IMR-90 (cell line): ENCODE measurements around the gene PINK1. TPM values are rescaled to one million over a fixed set of nuclear protein-coding genes. Genes with fewer than 3 reads are reported as not detected.
A peak's percentile ranks its signal among the peaks of the same experiment; 100 is the strongest.

Experiments
- ATAC-seq: fragments of 200-7000 bp; cut with Tn5 transposase; 2 replicates; pipeline ENCODE4 v1.9.1; 2020; ENCODE audit warnings: low read depth, mild to moderate bottlenecking, moderate library complexity
- BruUV-seq: library from RNA; stranded (reverse); fragments of 400-500 nt; replicated peaks from 2 replicates; lab custom pipeline; 2021; lab: Mats Ljungman, UMichigan
- CTCF ChIA-PET: fragments of 300-600 bp; formaldehyde crosslinking; extraction: SDS; loops from one replicate; lab custom pipeline; 2021; ENCODE audit warnings: antibody characterized with exemption; lab: Yijun Ruan, JAX
- POLR2A ChIA-PET: fragments of 300-600 bp; sonication (Branson Sonifier 250); formaldehyde crosslinking; loops from one replicate; lab custom pipeline; 2022; ENCODE audit warnings: antibody characterized with exemption; ENCODE audit not compliant: unreplicated experiment; lab: Charles Lee
- DNase-seq: peaks from one replicate; pipeline ENCODE4 v3.0.0; 2013
- H2AFZ ChIP-seq: replicated peaks from 2 replicates; pipeline ENCODE3; 2013; ENCODE audit warnings: low read length, mild to moderate bottlenecking; ENCODE audit not compliant: poor library complexity
- H2AK5ac ChIP-seq: 2 replicates; pipeline ENCODE4 v1.6.1; 2013; ENCODE audit warnings: low read depth, low read length, inconsistent platforms
- H2AK9ac ChIP-seq: replicated peaks from 2 replicates; pipeline ENCODE3; 2013; ENCODE audit warnings: mild to moderate bottlenecking, low read depth, low read length, moderate library complexity; ENCODE audit not compliant: poor library complexity
- H2BK120ac ChIP-seq: 2 replicates; pipeline ENCODE4 v1.6.1; 2013; ENCODE audit warnings: low read depth, low read length, inconsistent platforms
- H2BK15ac ChIP-seq: 3 replicates; pipeline ENCODE4 v1.6.1; 2013; ENCODE audit warnings: low read depth, low read length, inconsistent platforms
- H2BK20ac ChIP-seq: 2 replicates; pipeline ENCODE4 v1.6.1; 2013; ENCODE audit warnings: low read depth, mild to moderate bottlenecking, inconsistent platforms, low read length, moderate library complexity
- H2BK5ac ChIP-seq: 2 replicates; pipeline ENCODE4 v1.6.1; 2013; ENCODE audit warnings: mild to moderate bottlenecking, low read depth, low read length, inconsistent platforms; ENCODE audit not compliant: poor library complexity, severe bottlenecking
- H3K14ac ChIP-seq: replicated peaks from 2 replicates; pipeline ENCODE4 v1.6.1; 2013; ENCODE audit warnings: low read depth, low read length, inconsistent platforms
- H3K18ac ChIP-seq: 2 replicates; pipeline ENCODE4 v1.6.1; 2013; ENCODE audit warnings: low read depth, low read length, control low read depth
- H3K23ac ChIP-seq: 2 replicates; pipeline ENCODE4 v1.6.1; 2013; ENCODE audit warnings: low read depth, low read length, inconsistent platforms
- H3K27ac ChIP-seq: 2 replicates; pipeline ENCODE4 v1.5.1; 2013; ENCODE audit warnings: mild to moderate bottlenecking, control low read depth, low read length; ENCODE audit not compliant: insufficient read depth
- H3K27me3 ChIP-seq: 2 replicates; pipeline ENCODE4 v1.6.1; 2013; ENCODE audit warnings: low read length; ENCODE audit not compliant: control insufficient read depth, insufficient read depth
- H3K36me3 ChIP-seq: 2 replicates; pipeline ENCODE4 v1.6.1; 2013; ENCODE audit warnings: low read length, mixed read lengths; ENCODE audit not compliant: control insufficient read depth, insufficient read depth
- H3K4ac ChIP-seq: 2 replicates; pipeline ENCODE4 v1.6.1; 2013; ENCODE audit warnings: low read depth, low read length, inconsistent platforms
- H3K4me1 ChIP-seq: 2 replicates; pipeline ENCODE4 v1.6.1; 2013; ENCODE audit warnings: low read length, mixed read lengths; ENCODE audit not compliant: control insufficient read depth, insufficient read depth
- H3K4me2 ChIP-seq: 2 replicates; pipeline ENCODE4 v1.6.1; 2013; ENCODE audit warnings: low read depth, mild to moderate bottlenecking, control low read depth, low read length, moderate library complexity
- H3K4me3 ChIP-seq: 2 replicates; pipeline ENCODE4 v1.5.1; 2013; ENCODE audit warnings: low read depth, mild to moderate bottlenecking, control low read depth, low read length, moderate library complexity; ENCODE audit not compliant: insufficient read depth
- H3K56ac ChIP-seq: 2 replicates; pipeline ENCODE4 v1.6.1; 2013; ENCODE audit warnings: low read length, inconsistent platforms; ENCODE audit not compliant: insufficient read depth; ENCODE audit errors: extremely low read depth
- H3K79me1 ChIP-seq, 2 experiments: 2 replicates each; pipeline ENCODE4 v1.6.1; 2013; ENCODE audit warnings: low read length in 2 of 2, inconsistent platforms in 1 of 2, low read depth in 1 of 2
- H3K9ac ChIP-seq: 2 replicates; pipeline ENCODE4 v1.6.1; 2013; ENCODE audit warnings: low read depth, low read length, control low read depth
- H3K9me1 ChIP-seq: 2 replicates; pipeline ENCODE4 v1.6.1; 2013; ENCODE audit warnings: low read length, inconsistent platforms; ENCODE audit not compliant: insufficient read depth
- H3K9me3 ChIP-seq: 2 replicates; pipeline ENCODE4 v1.6.1; 2013; ENCODE audit warnings: low read length; ENCODE audit not compliant: control insufficient read depth, insufficient read depth
- H4K20me1 ChIP-seq: 2 replicates; pipeline ENCODE4 v1.6.1; 2013; ENCODE audit warnings: low read length, inconsistent platforms; ENCODE audit not compliant: insufficient read depth
- H4K5ac ChIP-seq: 2 replicates; pipeline ENCODE4 v1.6.1; 2013; ENCODE audit warnings: mild to moderate bottlenecking, low read depth, low read length, control low read depth
- H4K8ac ChIP-seq, 2 experiments: 2 replicates each; pipeline ENCODE4 v1.6.1; 2013; ENCODE audit warnings: low read depth in 2 of 2, low read length in 2 of 2, control low read depth in 1 of 2, inconsistent platforms in 1 of 2
- H4K91ac ChIP-seq: 2 replicates; pipeline ENCODE4 v1.6.1; 2013; ENCODE audit warnings: low read depth, low read length, inconsistent platforms; ENCODE audit not compliant: insufficient read depth
- MAFK ChIP-seq: IDR thresholded peaks from 2 replicates; pipeline ENCODE4 v1.6.1; 2012; ENCODE audit warnings: low read depth, low read length, improper control_type of control experiment
- RAD21 ChIP-seq: IDR thresholded peaks from 2 replicates; pipeline ENCODE4 v1.6.1; 2012; ENCODE audit warnings: low read length, improper control_type of control experiment
- WGBS, 2 experiments: methylation state at CpG; one replicate each; pipeline versions ENCODE4 v1.1.5 to v1.1.7; 2013; ENCODE audit warnings: missing lambda C conversion rate in 2 of 2; ENCODE audit not compliant: insufficient read length in 1 of 2; ENCODE audit errors: extremely low coverage in 2 of 2; 5-methylcytosine and 5-hydroxymethylcytosine counted together
- dilution Hi-C: fragments of 300-500 bp; cut with HindIII; formaldehyde crosslinking; loops from one replicate; pipeline ENCODE4 v1.14.3; 2018; ENCODE audit warnings: low sequenced_read_pairs; ENCODE audit not compliant: unreplicated experiment
- in situ Hi-C: fragments of 300-500 bp; cut with MboI; formaldehyde crosslinking; loops from 3 replicates; pipeline ENCODE4 v1.14.3; 2019; ENCODE audit warnings: low sequenced_read_pairs, inconsistent platforms, mixed read lengths
- intact Hi-C: fragments of 100-400 bp; cut with micrococcal nuclease; formaldehyde crosslinking; loops from 2 replicates; pipeline ENCODE4 v1.10.0; 2022
- polyA plus RNA-seq, 3 experiments: library from polyadenylated mRNA; depleted of rRNA; stranded (reverse); fragments of >200 nt; gene quantifications; 2 replicates each; pipeline ENCODE4 v1.2.3, GENCODE V29; 2012; ENCODE audit warnings: low replicate concordance in 1 of 3
- total RNA-seq: library from RNA; depleted of rRNA; stranded (reverse); fragments of >200 nt; gene quantifications from 2 replicates; pipeline ENCODE4 v1.2.3, GENCODE V29; 2012

The PINK1 gene
- total and polyA plus RNA-seq, 2 of the 4 experiments (the other 2 are of a cell fraction) = 52.9 to 55.2 TPM

- Histone ChIP-seq H3K56ac (no peak overlapping the region), H3K4ac (no peak overlapping the region), H2BK15ac (no peak overlapping the region), H2BK120ac (no peak overlapping the region), H3K4me2 (no peak overlapping the region), H4K8ac (no peak overlapping the region), H4K20me1 (peaks cover 10% of the 10 kb centered on the region; the same call in 1 of the 2 replicates), H2BK5ac (no peak overlapping the region), H4K91ac (no peak overlapping the region), H3K36me3 (no peaks in the 10 kb centered on the region), H4K5ac (no peak overlapping the region), H3K9me1 (peaks cover 11% of the 10 kb centered on the region), H3K23ac (no peak overlapping the region), H3K4me1 (no peaks in the 10 kb centered on the region), H3K18ac (no peak overlapping the region), H2BK20ac (no peak overlapping the region), H3K27me3 (0 out of 2 replicates have a peak, but pooled peaks cover 4% of the 10 kb centered on the region), H3K9me3 (no peaks in the 10 kb centered on the region), H3K14ac (no peak overlapping the region), H3K79me1 (peaks cover 8 to 19% of the 10 kb centered on the region in 2 experiments), H2AK9ac (no peak overlapping the region), H3K27ac (no peak overlapping the region), H2AK5ac (no peak overlapping the region), H3K4me3 (no peak overlapping the region), H3K9ac (no peak overlapping the region), H2AFZ (no peak overlapping the region)
- dilution Hi-C loops (no loop called here), intact Hi-C loops (loop anchor here (1.0 to 5.0 kb wide), 3 partner anchors 61 to 713 kb away; no protein-coding TSS in a partner anchor), in situ Hi-C loops (loop anchor here (25.0 kb wide), 1 partner anchor 418 kb away; no protein-coding TSS in a partner anchor)
- BruUV-seq = no TSS peak
- no CpG with 5 or more reads among the region's 4 CpGs for WGBS, 2 experiments
- DNase-seq (no peak), ATAC-seq (no peak)
- CTCF ChIA-PET = no interaction called here
- TF ChIP-seq RAD21 (no peak), MAFK (peak; percentile 98)
- POLR2A ChIA-PET = no interaction called here
These were observed 2.5 kb upstream of the PINK1 start for GRCh38 chr1:20630729-20631128.
